GM23338 (cell line): ENCODE measurements around the gene MYO1D. TPM values are rescaled to one million over a fixed set of nuclear protein-coding genes. Genes with fewer than 3 reads are reported as not detected.

ENCODE experiments used
- ATAC-seq: fragments of 200-7000 bp; cut with Tn5 transposase; 3 replicates; pipeline ENCODE4 v1.9.1; 2020
- DNase-seq: peaks from one replicate; pipeline ENCODE4 v3.0.0-alpha.2; 2015; ENCODE audit warnings: low spot score
- H2AFZ ChIP-seq: fragments of 200-600 bp; sonication (generic); 2 replicates; pipeline ENCODE4 v1.8.0; 2016; ENCODE audit warnings: antibody characterized with exemption, mild to moderate bottlenecking, moderate library complexity
- H3F3A ChIP-seq: fragments of 200-600 bp; sonication (generic); replicated peaks from 2 replicates; pipeline ENCODE4 v1.8.0; 2017; ENCODE audit warnings: antibody characterized with exemption, mixed run types, low read depth
- H3K27ac ChIP-seq: fragments of 200-600 bp; sonication (generic); 2 replicates; pipeline ENCODE4 v1.6.1; 2016; ENCODE audit warnings: low read depth
- H3K27me3 ChIP-seq: fragments of 200-600 bp; sonication (generic); 2 replicates; pipeline ENCODE4 v1.8.0; 2016; ENCODE audit warnings: mild to moderate bottlenecking, mixed run types, moderate library complexity; ENCODE audit not compliant: insufficient read depth
- H3K36me3 ChIP-seq: fragments of 200-600 bp; sonication (generic); 2 replicates; pipeline ENCODE4 v1.8.0; 2016; ENCODE audit warnings: mild to moderate bottlenecking; ENCODE audit not compliant: insufficient read depth
- H3K4me1 ChIP-seq: fragments of 200-600 bp; sonication (generic); 2 replicates; pipeline ENCODE4 v1.8.0; 2016; ENCODE audit warnings: mild to moderate bottlenecking, moderate library complexity; ENCODE audit not compliant: insufficient read depth
- H3K4me2 ChIP-seq: fragments of 200-600 bp; sonication (generic); 2 replicates; pipeline ENCODE4 v1.7.1; 2017; ENCODE audit warnings: mixed run types
- H3K4me3 ChIP-seq: fragments of 200-600 bp; sonication (generic); 2 replicates; pipeline ENCODE4 v1.6.1; 2016; ENCODE audit warnings: mixed run types
- H3K79me2 ChIP-seq: fragments of 200-600 bp; sonication (generic); replicated peaks from 2 replicates; pipeline ENCODE4 v1.8.0; 2017; ENCODE audit warnings: mild to moderate bottlenecking; ENCODE audit not compliant: insufficient read depth
- H3K9me2 ChIP-seq: fragments of 200-600 bp; sonication (generic); 2 replicates; pipeline ENCODE4 v1.8.0; 2017; ENCODE audit not compliant: insufficient read depth
- H4K20me1 ChIP-seq: fragments of 200-600 bp; sonication (generic); replicated peaks from 2 replicates; pipeline ENCODE4 v1.8.0; 2017; ENCODE audit warnings: mild to moderate bottlenecking; ENCODE audit not compliant: insufficient read depth
- H3K27ac Mint-ChIP-seq: 2 replicates; pipeline ENCODE4 v1.8.0; 2020; ENCODE audit warnings: inconsistent platforms, mild to moderate bottlenecking, moderate library complexity, mixed read lengths
- H3K27me3 Mint-ChIP-seq: 3 replicates; pipeline ENCODE4 v1.8.0; 2022; ENCODE audit warnings: low read depth, mild to moderate bottlenecking, moderate library complexity, mixed read lengths, inconsistent platforms; ENCODE audit not compliant: insufficient read depth, poor library complexity
- H3K36me3 Mint-ChIP-seq: 3 replicates; pipeline ENCODE4 v1.8.0; 2021; ENCODE audit warnings: low read depth, mild to moderate bottlenecking, inconsistent platforms, moderate library complexity, mixed read lengths
- H3K4me1 Mint-ChIP-seq: 3 replicates; pipeline ENCODE4 v1.8.0; 2020; ENCODE audit warnings: mild to moderate bottlenecking, inconsistent platforms, mixed read lengths
- H3K4me3 Mint-ChIP-seq: 3 replicates; pipeline ENCODE4 v1.8.0; 2021; ENCODE audit warnings: moderate library complexity, mild to moderate bottlenecking, inconsistent platforms, mixed read lengths
- H3K9me3 Mint-ChIP-seq: 3 replicates; pipeline ENCODE4 v1.8.0; 2020; ENCODE audit warnings: moderate library complexity, mild to moderate bottlenecking, inconsistent platforms, mixed read lengths
- CTCF ChIP-seq, 2 experiments: fragments of 200-600 bp in 1 of 2; sonication (generic) in 1 of 2; conservative IDR thresholded peaks; 2 replicates each; pipeline versions ENCODE4 v1.5.1 to v1.6.1; 2016 to 2017; ENCODE audit warnings: antibody characterized with exemption in 2 of 2, low read depth in 2 of 2, mild to moderate bottlenecking in 2 of 2, moderate library complexity in 1 of 2
- REST ChIP-seq: IDR thresholded peaks from one replicate; pipeline ENCODE4 v1.6.1; 2018; ENCODE audit warnings: antibody characterized with exemption; ENCODE audit not compliant: unreplicated experiment
- STAT1 ChIP-seq: IDR thresholded peaks from one replicate; pipeline ENCODE4 v1.6.1; 2016; ENCODE audit warnings: antibody characterized with exemption; ENCODE audit not compliant: unreplicated experiment
- ZNF331 ChIP-seq: fragments of 250-450 bp; sonication (Bioruptor Pico); IDR thresholded peaks from 2 replicates; pipeline ENCODE4 v1.5.0; 2020; ENCODE audit warnings: low read depth, mild to moderate bottlenecking, moderate library complexity
- polyA plus RNA-seq: library from polyadenylated mRNA; unstranded; fragments of >200 nt; fragmentation: Nextera tagmentation; extraction: Ambion mirVana; gene quantifications from 2 replicates; pipeline ENCODE4 v1.2.1, GENCODE V29; 2016
- total RNA-seq: library from RNA; depleted of rRNA; stranded (reverse); fragments of >200 nt; shearing (Covaris generic); gene quantifications from 2 replicates; pipeline ENCODE4 v1.2.3, GENCODE V29; 2014

Gene MYO1D
- total and polyA plus RNA-seq, 2 experiments from 2014 or later: 8.6 to 28.6 TPM

- H3F3A ChIP-seq: no peaks in the 10 kb centered on the region
- ATAC-seq: peak; percentile 63
- peaks cover 17% of the 10 kb centered on the region for H3K4me1 Mint-ChIP-seq
- H3K4me3 Mint-ChIP-seq: no peak overlapping the region; the same call in 2 of the 3 replicates
- H3K36me3 Mint-ChIP-seq: no peaks in the 10 kb centered on the region; the same call in 2 of the 3 replicates
- no peaks in the 10 kb centered on the region for H4K20me1 ChIP-seq
- H3K27ac Mint-ChIP-seq: no peak overlapping the region
- H3K27me3 Mint-ChIP-seq: peaks cover 13% of the 10 kb centered on the region
- H3K9me3 Mint-ChIP-seq: no peaks in the 10 kb centered on the region; the same call in 2 of the 3 replicates
- H2AFZ ChIP-seq: no peak overlapping the region
- peak; percentile 40 for DNase-seq
- no peak overlapping the region for H3K27ac ChIP-seq
- H3K27me3 ChIP-seq: no peaks in the 10 kb centered on the region
- peaks cover 13% of the 10 kb centered on the region; the same call in 1 of the 2 replicates for H3K4me1 ChIP-seq
- H3K4me3 ChIP-seq: no peak overlapping the region
- H3K36me3 ChIP-seq: no peaks in the 10 kb centered on the region
- TF ChIP-seq REST (no peak), CTCF (conservative IDR thresholded peaks at IDR 0.05; ENCODE audit: low read depth in 2 of 2) (peak in 1 of 2 experiments; percentile 55; a peak in 2 of 4 replicates)
- no peaks in the 10 kb centered on the region for H3K79me2 ChIP-seq
- no peak overlapping the region for H3K4me2 ChIP-seq
- no peaks in the 10 kb centered on the region for H3K9me2 ChIP-seq
Measured at GRCh38 chr17:32497431-32498205, 379.3 kb downstream of the MYO1D start.

- no peak overlapping the region for H2AFZ ChIP-seq
- H3K4me2 ChIP-seq: no peak overlapping the region
- DNase-seq (no peak), ATAC-seq (no peak)
- H3K27ac ChIP-seq: no peak overlapping the region
- Mint-ChIP-seq H3K36me3 (no peaks in the 10 kb centered on the region; the same call in 2 of the 3 replicates), H3K27me3 (peaks cover 13% of the 10 kb centered on the region), H3K27ac (no peak overlapping the region), H3K4me3 (no peak overlapping the region), H3K9me3 (no peaks in the 10 kb centered on the region; the same call in 2 of the 3 replicates), H3K4me1 (peaks cover 27% of the 10 kb centered on the region)
- no peaks in the 10 kb centered on the region for H4K20me1 ChIP-seq
- H3K36me3 ChIP-seq: no peaks in the 10 kb centered on the region
- no peaks in the 10 kb centered on the region for H3F3A ChIP-seq
- H3K4me1 ChIP-seq: peaks cover 13% of the 10 kb centered on the region; the same call in 1 of the 2 replicates
- H3K4me3 ChIP-seq: no peak overlapping the region
- H3K79me2 ChIP-seq: no peaks in the 10 kb centered on the region
- no peaks in the 10 kb centered on the region for H3K27me3 ChIP-seq
- no peaks in the 10 kb centered on the region for H3K9me2 ChIP-seq
- TF ChIP-seq CTCF (conservative IDR thresholded peaks at IDR 0.05; ENCODE audit: low read depth in 2 of 2) (no peak), STAT1 (no peak), ZNF331 (no peak)
Measured at GRCh38 chr17:32496395-32497073, 380.4 kb downstream of the MYO1D start.
